Kidney epithelial cell (primary cell): Measurements from ENCODE around the gene TMEM8B. TPM values are rescaled to one million over a fixed set of nuclear protein-coding genes. Genes with fewer than 3 reads are reported as not detected.
A peak's percentile ranks its signal among the peaks of the same experiment; 100 is the strongest.

ENCODE experiments used
- DNase-seq: peaks from one replicate; pipeline ENCODE4 v3.0.0-alpha.2; 2010; ENCODE audit warnings: low read depth
- H3K27me3 ChIP-seq: 2 replicates; pipeline ENCODE4 v1.6.0; 2011; ENCODE audit warnings: low read length; ENCODE audit not compliant: control insufficient read depth, insufficient read depth
- H3K36me3 ChIP-seq: 2 replicates; pipeline ENCODE4 v1.5.1; 2011; ENCODE audit warnings: low read length; ENCODE audit not compliant: control insufficient read depth, insufficient read depth
- H3K4me3 ChIP-seq: 2 replicates; pipeline ENCODE4 v1.5.1; 2011; ENCODE audit warnings: low read depth, mild to moderate bottlenecking, control low read depth, low read length
- total RNA-seq: library from RNA; depleted of rRNA; stranded (reverse); fragments of >200 nt; gene quantifications from 2 replicates; pipeline ENCODE4 v1.2.3, GENCODE V29; 2015
- TF ChIP-seq, protein P1 (sequence below): IDR thresholded peaks from 2 replicates; pipeline ENCODE4 v1.5.1; 2011; ENCODE audit warnings: mild to moderate bottlenecking, moderate library complexity, low read length, control low read depth, inconsistent platforms; ENCODE audit not compliant: insufficient read depth, poor library complexity, severe bottlenecking

Gene TMEM8B, protein sequence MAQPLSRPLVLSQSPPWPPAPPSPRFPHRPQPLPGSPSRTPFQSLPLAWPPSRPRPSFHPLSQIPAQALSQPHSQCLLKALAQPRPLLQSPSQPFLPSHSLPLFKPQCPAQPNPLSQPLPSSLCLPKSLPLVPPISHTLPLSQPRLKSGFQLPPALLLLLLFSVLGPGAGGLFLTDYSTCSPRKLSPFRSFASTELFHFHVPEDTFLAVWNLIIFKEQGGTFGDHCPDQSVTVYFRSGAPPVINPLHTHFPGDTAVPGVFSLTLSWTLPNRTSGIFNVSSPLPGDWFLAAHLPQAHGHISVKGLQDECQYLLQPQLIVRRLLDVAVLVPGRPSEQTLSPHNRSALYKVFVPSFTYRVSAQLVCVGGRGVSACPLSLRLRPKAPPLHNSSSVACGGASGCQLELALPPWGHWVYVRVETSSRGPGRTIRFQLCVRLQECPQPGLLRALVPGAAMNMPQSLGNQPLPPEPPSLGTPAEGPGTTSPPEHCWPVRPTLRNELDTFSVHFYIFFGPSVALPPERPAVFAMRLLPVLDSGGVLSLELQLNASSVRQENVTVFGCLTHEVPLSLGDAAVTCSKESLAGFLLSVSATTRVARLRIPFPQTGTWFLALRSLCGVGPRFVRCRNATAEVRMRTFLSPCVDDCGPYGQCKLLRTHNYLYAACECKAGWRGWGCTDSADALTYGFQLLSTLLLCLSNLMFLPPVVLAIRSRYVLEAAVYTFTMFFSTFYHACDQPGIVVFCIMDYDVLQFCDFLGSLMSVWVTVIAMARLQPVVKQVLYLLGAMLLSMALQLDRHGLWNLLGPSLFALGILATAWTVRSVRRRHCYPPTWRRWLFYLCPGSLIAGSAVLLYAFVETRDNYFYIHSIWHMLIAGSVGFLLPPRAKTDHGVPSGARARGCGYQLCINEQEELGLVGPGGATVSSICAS
- 5.9 and 11.5 TPM in 2 replicates for total RNA-seq

- TF ChIP-seq, protein P1, sequence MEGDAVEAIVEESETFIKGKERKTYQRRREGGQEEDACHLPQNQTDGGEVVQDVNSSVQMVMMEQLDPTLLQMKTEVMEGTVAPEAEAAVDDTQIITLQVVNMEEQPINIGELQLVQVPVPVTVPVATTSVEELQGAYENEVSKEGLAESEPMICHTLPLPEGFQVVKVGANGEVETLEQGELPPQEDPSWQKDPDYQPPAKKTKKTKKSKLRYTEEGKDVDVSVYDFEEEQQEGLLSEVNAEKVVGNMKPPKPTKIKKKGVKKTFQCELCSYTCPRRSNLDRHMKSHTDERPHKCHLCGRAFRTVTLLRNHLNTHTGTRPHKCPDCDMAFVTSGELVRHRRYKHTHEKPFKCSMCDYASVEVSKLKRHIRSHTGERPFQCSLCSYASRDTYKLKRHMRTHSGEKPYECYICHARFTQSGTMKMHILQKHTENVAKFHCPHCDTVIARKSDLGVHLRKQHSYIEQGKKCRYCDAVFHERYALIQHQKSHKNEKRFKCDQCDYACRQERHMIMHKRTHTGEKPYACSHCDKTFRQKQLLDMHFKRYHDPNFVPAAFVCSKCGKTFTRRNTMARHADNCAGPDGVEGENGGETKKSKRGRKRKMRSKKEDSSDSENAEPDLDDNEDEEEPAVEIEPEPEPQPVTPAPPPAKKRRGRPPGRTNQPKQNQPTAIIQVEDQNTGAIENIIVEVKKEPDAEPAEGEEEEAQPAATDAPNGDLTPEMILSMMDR = no peak
- Histone ChIP-seq H3K4me3 (peak within 1 kb of the TSS; percentile 54), H3K36me3 (no peaks in the 10 kb centered on the region), H3K27me3 (no peaks in the 10 kb centered on the region)
- DNase-seq = peak; percentile 81
Observed at GRCh38 chr9:35829084-35829763, at the start of gene TMEM8B. Gene TMEM8B (plus strand): TSS chr9:35829228. CDS start chr9:35829448, 220 bp downstream.

- no peaks in the 10 kb centered on the region for H3K27me3 ChIP-seq
- DNase-seq = no peak
- H3K4me3 ChIP-seq = no peak overlapping the region
- no peaks in the 10 kb centered on the region for H3K36me3 ChIP-seq
- TF ChIP-seq, protein P1 = no peak
Observed at GRCh38 chr9:35781066-35781465, 48.0 kb upstream of the TMEM8B start.

GRCh38 chr9:35783418-35783817, 45.6 kb upstream of the TMEM8B start:
- no peaks in the 10 kb centered on the region for H3K27me3 ChIP-seq
- peaks cover 1% of the 10 kb centered on the region for H3K36me3 ChIP-seq
- TF ChIP-seq, protein P1 = no peak
- no peak for DNase-seq
- H3K4me3 ChIP-seq = no peak overlapping the region

GRCh38 chr9:35789541-35789940, 39.5 kb upstream of the TMEM8B start:
- Histone ChIP-seq H3K36me3 (peaks cover 1% of the 10 kb centered on the region), H3K4me3 (no peak overlapping the region), H3K27me3 (no peaks in the 10 kb centered on the region)
- DNase-seq = no peak
- TF ChIP-seq, protein P1 = no peak

- TF ChIP-seq, protein P1 = no peak
- DNase-seq = no peak
- Histone ChIP-seq H3K27me3 (no peaks in the 10 kb centered on the region), H3K36me3 (peaks cover 1% of the 10 kb centered on the region), H3K4me3 (no peak overlapping the region)
Observed at GRCh38 chr9:35790025-35790384, 39.0 kb upstream of the TMEM8B start.
